Stimulated activated CD8-positive, alpha-beta memory T cell treated with anti-CD3 and anti-CD28 coated beads, Interleukin-12 subunit alpha, Interleukin-12 subunit beta, amount 100 ng/mL, for 1 hour (primary cell): ENCODE measurements around the gene PDE4A.
A peak's percentile ranks its signal among the peaks of the same experiment; 100 is the strongest.
"Not testable (repeated sequence)": the region's sequence is repeated elsewhere in the genome, so short reads cannot be mapped to it uniquely, and the experiment has no call there.

ENCODE experiments used
- DNase-seq: peaks from one replicate; pipeline ENCODE4 v3.0.0-alpha.2; 2020; ENCODE audit warnings: low read depth

Gene PDE4A

DNA sequence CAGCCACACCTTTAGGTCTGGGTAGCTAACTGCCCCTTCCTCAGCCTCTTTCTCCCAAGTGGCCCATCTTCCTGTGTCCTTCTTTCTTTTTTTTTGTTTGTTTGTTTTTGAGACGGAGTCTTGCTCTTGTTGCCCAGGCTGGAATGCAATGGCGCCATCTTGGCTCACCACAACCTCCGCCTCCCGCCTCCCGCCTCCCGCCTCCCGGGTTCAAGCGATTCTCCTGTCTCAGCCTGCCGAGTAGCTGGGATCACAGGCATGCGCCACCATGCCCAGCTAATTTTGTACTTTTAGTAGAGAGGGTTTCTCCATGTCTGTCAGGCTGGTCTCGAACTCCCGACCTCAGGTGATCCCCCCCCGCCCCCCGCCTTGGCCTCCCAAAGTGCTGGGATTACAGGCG lies 41.7 kb downstream of the PDE4A start:
- DNase-seq, result not testable (repeated sequence)

- no peak for DNase-seq
Observed at GRCh38 chr19:10462557-10462956, 42.2 kb downstream of the PDE4A start.

DNA sequence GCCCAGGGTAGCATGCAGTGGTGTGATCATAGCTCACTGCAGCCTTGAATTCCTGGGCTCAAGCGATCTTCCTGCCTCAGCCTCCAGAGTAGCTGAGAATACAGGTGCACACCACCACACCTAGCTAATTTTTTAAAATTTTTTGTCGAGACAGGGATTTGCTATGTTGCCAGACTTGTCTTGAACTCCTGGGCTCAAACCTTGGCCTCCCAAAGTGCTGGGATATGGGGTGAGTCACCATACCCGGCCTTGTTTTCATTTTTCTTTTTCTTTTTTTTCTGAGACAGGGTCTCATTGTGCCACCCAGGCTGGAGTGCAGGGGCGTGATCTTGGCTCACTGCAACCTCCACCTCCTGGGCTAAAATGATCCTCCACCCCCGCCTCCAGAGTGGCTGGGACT lies 44.1 kb downstream of the PDE4A start:
- DNase-seq, result no peak

DNA sequence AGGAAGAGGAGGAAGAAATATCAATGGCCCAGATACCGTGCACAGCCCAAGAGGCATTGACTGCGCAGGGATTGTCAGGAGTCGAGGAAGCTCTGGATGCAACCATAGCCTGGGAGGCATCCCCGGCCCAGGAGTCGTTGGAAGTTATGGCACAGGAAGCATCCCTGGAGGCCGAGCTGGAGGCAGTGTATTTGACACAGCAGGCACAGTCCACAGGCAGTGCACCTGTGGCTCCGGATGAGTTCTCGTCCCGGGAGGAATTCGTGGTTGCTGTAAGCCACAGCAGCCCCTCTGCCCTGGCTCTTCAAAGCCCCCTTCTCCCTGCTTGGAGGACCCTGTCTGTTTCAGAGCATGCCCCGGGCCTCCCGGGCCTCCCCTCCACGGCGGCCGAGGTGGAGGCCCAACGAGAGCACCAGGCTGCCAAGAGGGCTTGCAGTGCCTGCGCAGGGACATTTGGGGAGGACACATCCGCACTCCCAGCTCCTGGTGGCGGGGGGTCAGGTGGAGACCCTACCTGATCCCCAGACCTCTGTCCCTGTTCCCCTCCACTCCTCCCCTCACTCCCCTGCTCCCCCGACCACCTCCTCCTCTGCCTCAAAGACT lies 46.9 kb downstream of the PDE4A start:
- no peak for DNase-seq

DNA sequence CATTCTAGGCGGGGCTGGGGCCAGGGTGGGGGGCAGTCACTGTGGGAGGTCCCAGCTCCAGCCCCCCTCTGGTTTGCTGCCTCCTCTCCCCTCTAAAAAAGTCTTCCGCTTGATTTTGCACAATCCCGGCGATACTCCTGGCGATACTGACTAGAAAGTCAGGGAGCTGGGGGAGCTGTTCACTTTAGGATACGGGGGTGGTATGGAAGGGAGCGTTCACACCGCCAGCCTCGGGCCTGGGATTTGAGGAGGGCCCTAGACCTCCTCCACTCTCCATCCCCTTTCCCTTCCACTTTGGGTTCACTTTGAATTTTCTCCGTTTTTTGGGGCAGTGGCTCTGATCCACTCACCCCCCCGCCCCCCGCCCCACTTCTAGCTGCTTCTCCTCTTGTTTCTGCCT lies 47.8 kb downstream of the PDE4A start:
- DNase-seq, result no peak

- no peak for DNase-seq
Observed at GRCh38 chr19:10471909-10472308, 51.6 kb downstream of the PDE4A start.

- no peak for DNase-seq
Observed at GRCh38 chr19:10473192-10473591, 52.9 kb downstream of the PDE4A start.

GRCh38 chr19:10474962-10475451 lies 54.7 kb downstream of the PDE4A start:
- no peak for DNase-seq

DNA sequence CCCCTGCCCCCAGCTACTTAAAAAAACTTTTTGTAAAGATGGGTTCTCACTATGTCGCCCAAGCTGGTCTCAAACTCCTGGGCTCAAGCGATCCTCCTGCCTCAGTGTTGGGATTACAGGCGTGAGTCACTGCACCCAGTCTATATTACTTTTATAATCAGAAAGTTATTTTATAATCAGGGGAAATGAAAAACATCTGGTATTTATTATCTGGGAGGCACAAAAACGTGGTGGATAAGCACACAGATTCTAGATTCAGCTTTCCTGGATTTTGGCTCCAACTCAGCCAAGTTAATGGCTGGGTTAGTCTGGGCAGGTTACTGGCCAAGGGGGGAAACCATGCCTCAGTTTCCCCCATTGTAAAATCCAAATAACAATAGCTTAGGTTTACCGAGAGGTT lies 58.1 kb downstream of the PDE4A start:
- no peak for DNase-seq

DNA sequence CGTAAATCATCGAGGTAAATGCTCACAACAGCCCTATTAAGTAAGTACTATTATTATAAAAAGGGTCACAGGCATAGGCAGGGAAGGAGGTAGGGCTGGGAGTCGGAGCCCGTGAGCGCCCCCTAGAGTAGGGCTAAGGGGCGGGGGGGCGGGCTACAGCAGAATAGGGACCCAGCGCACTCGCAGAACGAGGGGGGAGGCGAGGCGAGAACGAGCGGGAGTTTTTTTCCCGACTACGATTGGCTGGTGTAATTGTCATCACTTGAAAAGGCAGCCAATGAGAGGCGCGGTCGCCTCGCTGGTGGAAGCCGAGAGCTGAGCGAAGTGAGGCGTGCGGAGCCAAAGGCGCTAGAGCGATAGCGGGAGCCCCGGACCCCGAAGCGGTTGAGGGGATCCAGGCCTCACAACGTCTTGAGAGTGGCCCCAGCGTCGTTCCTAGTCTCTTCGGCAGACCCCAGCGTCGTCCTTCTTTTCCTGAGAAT lies 58.6 kb downstream of the PDE4A start:
- DNase-seq, result peak; percentile 74

- DNase-seq, result no peak
Observed at GRCh38 chr19:10486551-10486950, 66.2 kb downstream of the PDE4A start.

DNA sequence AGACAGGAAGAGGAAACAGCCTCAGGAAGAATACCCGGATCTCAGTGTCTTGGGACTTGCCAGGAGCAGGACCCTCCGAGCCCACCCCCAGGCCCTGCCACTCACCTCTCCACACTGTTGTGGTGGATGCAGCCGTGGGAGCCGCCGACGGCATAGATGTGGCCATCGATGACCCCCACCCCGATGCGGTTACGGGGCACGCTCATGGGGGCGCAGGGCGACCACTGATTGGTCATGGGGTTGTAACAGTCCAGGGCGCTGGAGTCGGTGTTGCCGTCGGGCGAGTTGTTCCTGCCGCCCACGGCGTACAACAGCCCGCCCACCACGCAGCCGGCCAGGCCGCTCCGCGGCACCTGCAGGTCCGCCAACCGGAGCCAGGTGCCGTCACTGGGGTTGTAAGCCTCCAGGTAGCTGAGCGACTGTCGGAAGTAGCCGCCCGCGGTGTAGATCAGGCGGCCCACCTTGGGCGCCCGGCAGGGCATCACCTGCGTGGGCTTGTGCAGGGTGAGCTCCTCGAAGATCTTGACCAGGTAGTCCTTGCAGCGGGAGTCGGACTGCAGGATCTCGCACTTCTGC lies 71.2 kb downstream of the PDE4A start:
- DNase-seq, result no peak

DNA sequence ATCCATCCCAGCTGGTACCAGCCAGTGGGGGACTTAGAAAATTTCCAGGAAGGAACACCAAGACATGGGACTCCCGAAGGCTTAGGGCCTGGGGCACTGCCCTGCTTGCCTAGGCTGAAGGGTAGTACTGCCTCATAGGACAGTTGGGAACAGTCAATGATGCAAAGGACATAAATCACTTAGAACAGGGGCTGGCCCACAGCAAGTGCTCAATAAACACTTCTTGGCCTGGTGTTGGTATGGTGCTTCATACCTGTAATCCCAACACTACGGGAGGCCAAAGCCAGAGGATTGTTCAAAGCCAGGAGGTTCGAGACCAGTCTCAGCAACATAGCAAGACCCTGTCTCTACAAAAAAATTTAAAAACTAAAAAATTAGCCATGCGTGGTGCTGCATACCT lies 77.0 kb downstream of the PDE4A start:
- no peak for DNase-seq

DNA sequence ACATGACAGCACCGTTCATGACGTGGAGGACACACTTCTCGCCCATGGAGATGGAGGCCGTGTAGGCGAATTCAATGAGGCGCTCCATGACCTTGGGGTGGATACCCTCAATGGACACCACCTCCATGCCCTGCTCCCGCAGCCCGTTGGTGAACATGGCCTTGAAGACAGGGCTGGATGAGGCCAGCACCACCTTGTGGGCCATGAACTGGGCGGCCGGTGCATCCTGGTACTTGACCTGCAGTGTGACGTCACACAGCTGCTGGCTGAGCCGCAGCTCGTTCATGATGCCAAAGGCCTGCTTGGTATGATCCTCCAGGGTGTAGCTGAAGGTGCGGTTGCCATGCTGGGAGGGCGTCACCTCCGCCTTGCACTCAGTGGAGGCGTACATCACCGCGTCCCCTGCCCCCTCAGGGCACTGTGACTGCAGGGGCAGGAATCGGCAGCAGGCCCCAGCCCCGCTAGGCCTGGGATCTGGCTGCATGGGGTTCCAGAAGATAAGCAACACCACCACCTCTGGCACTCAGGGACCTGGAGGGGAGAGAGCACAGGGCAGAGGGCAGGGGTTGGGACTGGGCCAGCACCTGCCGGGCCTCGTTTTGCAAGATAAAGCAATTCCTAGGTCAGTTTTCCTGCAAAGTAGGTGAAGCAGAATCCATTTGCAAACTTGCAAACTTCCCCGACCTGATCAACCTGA lies 79.4 kb downstream of the PDE4A start:
- no peak for DNase-seq

- no peak for DNase-seq
Observed at GRCh38 chr19:10500247-10500592, 79.9 kb downstream of the PDE4A start.

GRCh38 chr19:10501971-10502523 lies 81.7 kb downstream of the PDE4A start:
- DNase-seq, result no peak

GRCh38 chr19:10502524-10503001 lies 82.2 kb downstream of the PDE4A start:
- DNase-seq, result peak; percentile 81

GRCh38 chr19:10503002-10503789 lies 82.9 kb downstream of the PDE4A start, which contains the start of gene KEAP1:
TSS of gene KEAP1 (minus strand) at chr19:10503356. CDS start at chr19:10500033, 3,323 bp downstream.
- no peak for DNase-seq

GRCh38 chr19:10505583-10506229 lies 85.4 kb downstream of the PDE4A start:
- DNase-seq, result peak; percentile 65

DNA sequence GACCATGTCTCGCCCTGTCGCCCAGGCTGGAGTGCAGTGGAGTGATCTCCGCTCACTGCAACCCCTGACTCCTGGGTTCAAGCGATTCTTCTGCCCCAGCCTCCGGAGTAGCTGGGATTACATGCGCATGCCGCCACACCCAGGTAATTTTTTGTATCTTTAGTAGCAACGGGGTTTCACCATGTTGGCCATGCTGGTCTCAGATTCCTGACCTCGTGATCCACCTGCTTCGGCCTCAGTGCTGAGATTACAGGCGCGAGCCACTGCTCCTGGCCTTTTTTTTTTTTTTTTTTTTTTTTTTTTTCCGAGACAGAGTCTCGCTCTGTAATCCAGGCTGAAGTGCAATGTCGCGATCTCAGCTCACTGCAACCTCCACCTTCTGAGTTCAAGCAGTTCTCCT lies 87.7 kb downstream of the PDE4A start:
- no peak for DNase-seq

DNA sequence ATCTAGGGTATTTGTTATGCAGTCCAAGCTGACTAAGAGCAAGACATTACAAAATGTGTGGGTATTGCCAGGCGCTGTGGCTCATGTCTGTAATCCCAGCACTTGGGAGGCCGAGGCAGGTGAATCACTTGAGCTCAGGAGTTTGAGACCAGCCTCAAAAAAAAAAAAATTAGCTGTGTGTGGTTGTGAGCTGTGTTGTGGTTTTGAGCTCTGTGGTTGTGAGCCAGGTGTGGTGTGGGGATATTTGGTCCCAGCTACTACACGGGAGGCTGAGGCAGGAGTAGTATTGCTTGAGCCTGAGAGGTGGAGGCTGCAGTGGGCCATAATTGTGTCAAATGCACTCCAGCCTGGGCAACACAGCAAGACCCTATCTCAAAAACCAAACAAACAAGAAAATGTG lies 88.4 kb downstream of the PDE4A start:
- no peak for DNase-seq
